Subcutaneous adipose tissue (tissue), 4 donors: ENCODE results near the gene ZYG11A. TPM values are rescaled to one million over a fixed set of nuclear protein-coding genes. Genes with fewer than 3 reads are reported as not detected.

Experiments used
- total RNA-seq, 4 donors: library from RNA; depleted of rRNA; stranded (reverse); fragments of >200 nt; gene quantifications; one replicate each; pipeline ENCODE4 v1.1.0, GENCODE V29; 2016
- TF ChIP-seq, protein P1 (sequence below): fragments of 450-650 bp; IDR thresholded peaks from one replicate; pipeline ENCODE4 v1.5.1; 2016; ENCODE audit warnings: low read depth, mild to moderate bottlenecking, control low read depth, antibody characterized with exemption, moderate library complexity

ZYG11A gene
- total RNA-seq, 4 donors from 2014 or later, result 0.19 TPM; not detected in 3

- TF ChIP-seq, protein P1, sequence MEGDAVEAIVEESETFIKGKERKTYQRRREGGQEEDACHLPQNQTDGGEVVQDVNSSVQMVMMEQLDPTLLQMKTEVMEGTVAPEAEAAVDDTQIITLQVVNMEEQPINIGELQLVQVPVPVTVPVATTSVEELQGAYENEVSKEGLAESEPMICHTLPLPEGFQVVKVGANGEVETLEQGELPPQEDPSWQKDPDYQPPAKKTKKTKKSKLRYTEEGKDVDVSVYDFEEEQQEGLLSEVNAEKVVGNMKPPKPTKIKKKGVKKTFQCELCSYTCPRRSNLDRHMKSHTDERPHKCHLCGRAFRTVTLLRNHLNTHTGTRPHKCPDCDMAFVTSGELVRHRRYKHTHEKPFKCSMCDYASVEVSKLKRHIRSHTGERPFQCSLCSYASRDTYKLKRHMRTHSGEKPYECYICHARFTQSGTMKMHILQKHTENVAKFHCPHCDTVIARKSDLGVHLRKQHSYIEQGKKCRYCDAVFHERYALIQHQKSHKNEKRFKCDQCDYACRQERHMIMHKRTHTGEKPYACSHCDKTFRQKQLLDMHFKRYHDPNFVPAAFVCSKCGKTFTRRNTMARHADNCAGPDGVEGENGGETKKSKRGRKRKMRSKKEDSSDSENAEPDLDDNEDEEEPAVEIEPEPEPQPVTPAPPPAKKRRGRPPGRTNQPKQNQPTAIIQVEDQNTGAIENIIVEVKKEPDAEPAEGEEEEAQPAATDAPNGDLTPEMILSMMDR, result no peak
Observed at GRCh38 chr1:52836035-52836434, 6.5 kb upstream of the ZYG11A start.

GRCh38 chr1:52848423-52848822, 5.9 kb downstream of the ZYG11A start:
- TF ChIP-seq, protein P1, result no peak

- TF ChIP-seq, protein P1, result no peak
Observed at GRCh38 chr1:52850951-52851350, 8.4 kb downstream of the ZYG11A start.

GRCh38 chr1:52852854-52853253, 10.3 kb downstream of the ZYG11A start:
- TF ChIP-seq, protein P1, result no peak

GRCh38 chr1:52855584-52855983, 13.0 kb downstream of the ZYG11A start:
- TF ChIP-seq, protein P1, result no peak

DNA sequence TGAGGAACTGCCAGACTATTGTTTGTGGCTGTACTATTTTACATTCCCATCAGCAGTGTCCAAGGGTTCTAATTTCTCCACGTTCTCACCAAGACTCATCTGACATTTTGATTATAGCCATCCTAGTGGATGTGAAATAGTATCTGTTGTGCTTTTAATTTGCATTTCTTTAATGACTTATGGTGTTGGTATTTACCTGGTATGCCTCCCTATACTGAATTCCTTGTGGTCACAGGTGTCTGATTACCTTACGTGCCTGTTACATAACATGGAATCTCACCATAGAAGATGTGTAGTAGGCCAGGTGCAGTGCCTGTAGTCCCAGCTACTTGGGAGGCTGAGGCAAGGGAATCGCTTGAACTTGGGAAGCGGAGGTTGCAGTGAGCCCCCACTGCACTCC, 13.5 kb downstream of the ZYG11A start:
- TF ChIP-seq, protein P1, result no peak

GRCh38 chr1:52857443-52857842, 14.9 kb downstream of the ZYG11A start:
- TF ChIP-seq, protein P1, result no peak
